NB4 (cell line): Measurements from ENCODE around the gene TXNDC5.

Experiments
- DNase-seq: peaks from one replicate; pipeline ENCODE4 v3.0.0; 2010; ENCODE audit warnings: low read depth
- H3K4me3 ChIP-seq: one replicate; pipeline ENCODE4 v1.5.1; 2011; ENCODE audit warnings: mild to moderate bottlenecking, low read depth, low read length, moderate library complexity
- CTCF ChIP-seq: IDR thresholded peaks from one replicate; pipeline ENCODE4 v1.5.1; 2012; ENCODE audit warnings: low read depth, low read length
- MAX ChIP-seq: IDR thresholded peaks from 2 replicates; pipeline ENCODE4 v1.6.1; 2011; ENCODE audit warnings: low read depth, low read length
- MYC ChIP-seq: IDR thresholded peaks from 2 replicates; pipeline ENCODE4 v1.6.1; 2011; ENCODE audit warnings: low read depth, low read length
- POLR2A ChIP-seq: IDR thresholded peaks from 2 replicates; pipeline ENCODE4 v1.6.1; 2011; ENCODE audit warnings: mild to moderate bottlenecking; ENCODE audit not compliant: insufficient read length; ENCODE audit errors: extremely low read depth

TXNDC5 gene

GRCh38 chr6:7883381-7883780, 27.2 kb downstream of the TXNDC5 start:
- no peak overlapping the region for H3K4me3 ChIP-seq
- TF ChIP-seq POLR2A (no peak), MYC (no peak), MAX (no peak), CTCF (no peak)
- no peak for DNase-seq

- DNase-seq: no peak
- no peak overlapping the region for H3K4me3 ChIP-seq
- TF ChIP-seq MYC (no peak), MAX (no peak), CTCF (no peak), POLR2A (no peak)
Measured at GRCh38 chr6:7882505-7883257, 27.9 kb downstream of the TXNDC5 start.

- DNase-seq: no peak
- no peak overlapping the region for H3K4me3 ChIP-seq
- no peak for TF ChIP-seq POLR2A
- TF ChIP-seq CTCF: no peak
- no peak for TF ChIP-seq MAX
- TF ChIP-seq MYC: no peak
Measured at GRCh38 chr6:7881765-7882500, 28.7 kb downstream of the TXNDC5 start.

DNA sequence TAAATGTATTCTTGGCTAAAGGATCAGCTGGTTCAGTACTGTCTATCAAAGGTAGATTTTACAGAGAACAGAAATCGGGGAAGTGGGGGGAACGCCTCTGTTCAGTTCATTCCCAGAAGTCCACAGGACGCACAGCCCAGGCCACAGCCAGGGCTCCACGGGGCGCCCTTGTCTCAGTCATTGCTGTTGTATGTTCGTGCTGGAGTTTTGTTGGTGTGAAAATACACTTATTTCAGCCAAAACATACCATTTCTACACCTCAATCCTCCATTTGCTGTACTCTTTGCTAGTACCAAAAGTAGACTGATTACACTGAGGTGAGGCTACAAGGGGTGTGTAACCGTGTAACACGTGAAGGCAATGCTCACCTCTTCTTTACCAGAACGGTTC, 29.9 kb downstream of the TXNDC5 start:
- DNase-seq: no peak
- TF ChIP-seq MAX: no peak
- TF ChIP-seq MYC: no peak
- no peak for TF ChIP-seq CTCF
- no peak for TF ChIP-seq POLR2A
- H3K4me3 ChIP-seq: no peak overlapping the region

GRCh38 chr6:7879980-7880717, 30.4 kb downstream of the TXNDC5 start:
- no peak for DNase-seq
- H3K4me3 ChIP-seq: no peak overlapping the region
- no peak for TF ChIP-seq POLR2A
- no peak for TF ChIP-seq CTCF
- no peak for TF ChIP-seq MYC
- no peak for TF ChIP-seq MAX
